ENCODE data around the gene KRTAP24-1.

KRTAP24-1 gene

GRCh38 chr21:30282850-30283249 is at the start of gene KRTAP24-1:
Gene KRTAP24-1 (minus strand): TSS chr21:30282950. CDS start chr21:30282932, 18 bp downstream.
- no peak for DNase-seq

GRCh38 chr21:30329203-30329875 is 46.6 kb upstream of the KRTAP24-1 start:
- no peak for DNase-seq

GRCh38 chr21:30326390-30326789 is 43.6 kb upstream of the KRTAP24-1 start:
- DNase-seq: no peak

GRCh38 chr21:30320215-30320614 is 37.5 kb upstream of the KRTAP24-1 start, which contains the start of gene KRTAP26-1:
Gene KRTAP26-1 (minus strand): TSS chr21:30320315. CDS start chr21:30320035, 280 bp downstream.
- no peak for DNase-seq

- no peak for DNase-seq
Observed at GRCh38 chr21:30315701-30316100, 33.0 kb upstream of the KRTAP24-1 start.

GRCh38 chr21:30306884-30307283 is 24.1 kb upstream of the KRTAP24-1 start:
- no peak for DNase-seq

- no peak for DNase-seq
Observed at GRCh38 chr21:30305136-30305535, 22.4 kb upstream of the KRTAP24-1 start.

GRCh38 chr21:30289215-30289614 is 6.5 kb upstream of the KRTAP24-1 start, which contains the start of gene KRTAP25-1:
Gene KRTAP25-1 (minus strand): TSS chr21:30289514. CDS start chr21:30289490, 24 bp downstream.
- no peak for DNase-seq

GRCh38 chr21:30271611-30272010 is 11.1 kb downstream of the KRTAP24-1 start:
- no peak for DNase-seq

GRCh38 chr21:30271156-30271555 is 11.6 kb downstream of the KRTAP24-1 start:
- DNase-seq: no peak

- no peak for DNase-seq
Observed at GRCh38 chr21:30269803-30270530, 12.8 kb downstream of the KRTAP24-1 start.

GRCh38 chr21:30268608-30269197 is 14.0 kb downstream of the KRTAP24-1 start:
- no peak for DNase-seq

- DNase-seq: no peak
Observed at GRCh38 chr21:30257773-30258172, 25.0 kb downstream of the KRTAP24-1 start.

GRCh38 chr21:30256100-30256499 is 26.6 kb downstream of the KRTAP24-1 start:
- DNase-seq: no peak

- no peak for DNase-seq
Observed at GRCh38 chr21:30255679-30256078, 27.1 kb downstream of the KRTAP24-1 start.

- no peak for DNase-seq
Observed at GRCh38 chr21:30251781-30252180, 31.0 kb downstream of the KRTAP24-1 start.

GRCh38 chr21:30249936-30250335 is 32.8 kb downstream of the KRTAP24-1 start:
- no peak for DNase-seq

GRCh38 chr21:30248844-30249243 is 33.9 kb downstream of the KRTAP24-1 start:
- DNase-seq: no peak

GRCh38 chr21:30245061-30245460 is 37.7 kb downstream of the KRTAP24-1 start:
- DNase-seq: no peak

- DNase-seq: no peak
Observed at GRCh38 chr21:30243691-30244090, 39.1 kb downstream of the KRTAP24-1 start.

GRCh38 chr21:30240661-30241060 is 42.1 kb downstream of the KRTAP24-1 start:
- DNase-seq: no peak

GRCh38 chr21:30238168-30238567 is 44.6 kb downstream of the KRTAP24-1 start:
- no peak for DNase-seq

- no peak for DNase-seq
Observed at GRCh38 chr21:30234643-30235042, 48.1 kb downstream of the KRTAP24-1 start.

GRCh38 chr21:30234050-30234449 is 48.7 kb downstream of the KRTAP24-1 start:
- DNase-seq: no peak

All from NCI-H2107 (cell line).